Smooth muscle cell (in vitro differentiated cells): ENCODE results near the gene ADGRF4. TPM values are rescaled to one million over a fixed set of nuclear protein-coding genes. Genes with fewer than 3 reads are reported as not detected.

Source experiments
- DNase-seq: peaks from one replicate; lab custom pipeline; 2025; ENCODE audit not compliant: unreplicated experiment; lab: John Stamatoyannopoulos, UW
- H2AFZ ChIP-seq: fragments of 200-600 bp; sonication (generic); 2 replicates; pipeline ENCODE4 v1.6.0; 2016; ENCODE audit warnings: antibody characterized with exemption, low read depth, mild to moderate bottlenecking
- H3F3A ChIP-seq: fragments of 200-600 bp; sonication (generic); 2 replicates; pipeline ENCODE4 v1.6.0; 2017; ENCODE audit warnings: antibody characterized with exemption, low read depth
- H3K27ac ChIP-seq: fragments of 200-600 bp; sonication (generic); 2 replicates; pipeline ENCODE4 v1.5.1; 2016; ENCODE audit warnings: low read depth, mild to moderate bottlenecking
- H3K27me3 ChIP-seq: fragments of 200-600 bp; sonication (generic); 2 replicates; pipeline ENCODE4 v1.6.1; 2016; ENCODE audit warnings: low read depth, mild to moderate bottlenecking
- H3K36me3 ChIP-seq: fragments of 200-600 bp; sonication (generic); 2 replicates; pipeline ENCODE4 v1.5.1; 2016; ENCODE audit warnings: low read depth
- H3K4me1 ChIP-seq: fragments of 200-600 bp; sonication (generic); 2 replicates; pipeline ENCODE4 v1.5.1; 2016; ENCODE audit warnings: low read depth
- H3K4me2 ChIP-seq: fragments of 200-600 bp; sonication (generic); 2 replicates; pipeline ENCODE4 v1.6.0; 2016; ENCODE audit warnings: mild to moderate bottlenecking
- H3K4me3 ChIP-seq: fragments of 200-600 bp; sonication (generic); 2 replicates; pipeline ENCODE4 v1.5.1; 2016; ENCODE audit warnings: mild to moderate bottlenecking
- H3K79me2 ChIP-seq: fragments of 200-600 bp; sonication (generic); 2 replicates; pipeline ENCODE4 v1.6.0; 2016; ENCODE audit warnings: low read depth, mild to moderate bottlenecking
- H3K9ac ChIP-seq: fragments of 200-600 bp; sonication (generic); 2 replicates; pipeline ENCODE4 v1.6.0; 2016; ENCODE audit warnings: low read depth
- H3K9me3 ChIP-seq: fragments of 200-600 bp; sonication (generic); replicated peaks from 2 replicates; pipeline ENCODE4 v1.5.1; 2016; ENCODE audit warnings: low read depth
- H4K20me1 ChIP-seq: fragments of 200-600 bp; sonication (generic); 2 replicates; pipeline ENCODE4 v1.6.0; 2016; ENCODE audit warnings: low read depth
- WGBS: methylation state at CpG from one replicate; pipeline ENCODE4 v1.1.7; 2016; ENCODE audit warnings: low lambda C conversion rate; 5-methylcytosine and 5-hydroxymethylcytosine counted together
- polyA plus RNA-seq: library from polyadenylated mRNA; unstranded; fragments of >200 nt; fragmentation: Nextera tagmentation; extraction: Ambion mirVana; gene quantifications from 2 replicates; pipeline ENCODE4 v1.2.1, GENCODE V29; 2016
- total RNA-seq: library from RNA; depleted of rRNA; stranded (reverse); fragments of >200 nt; gene quantifications from 2 replicates; pipeline ENCODE4 v1.2.3, GENCODE V29; 2014
- TF ChIP-seq, protein P1 (sequence below): fragments of 200-600 bp; sonication (generic); IDR thresholded peaks from 2 replicates; pipeline ENCODE4 v1.5.1; 2017; ENCODE audit warnings: borderline replicate concordance, mild to moderate bottlenecking, antibody characterized with exemption; ENCODE audit not compliant: insufficient read depth, poor library complexity, severe bottlenecking

Gene ADGRF4
- total and polyA plus RNA-seq, 2 experiments from 2014 or later, result 1.5 to 10.6 TPM

DNA sequence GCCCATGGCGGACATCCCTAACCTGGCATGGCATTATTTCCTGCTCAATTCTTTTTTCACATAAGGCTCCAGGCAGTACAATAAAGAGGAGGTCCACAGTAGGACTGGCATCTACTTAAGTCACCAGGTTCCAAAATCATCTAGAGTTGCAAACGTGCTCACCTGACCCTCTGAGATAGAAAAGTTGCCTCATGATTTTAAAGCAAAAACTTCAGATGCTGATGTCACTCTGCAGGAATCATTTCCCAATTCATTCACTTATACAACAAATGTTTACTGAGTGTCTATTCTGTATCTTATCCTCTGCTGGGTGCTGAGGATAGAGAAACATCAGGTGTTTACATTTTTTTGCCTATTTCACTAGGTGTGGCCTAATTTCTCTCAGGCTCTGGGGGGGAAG is 2.2 kb downstream of the ADGRF4 start:
- Histone ChIP-seq H4K20me1 (no peaks in the 10 kb centered on the region), H3F3A (peaks cover 6% of the 10 kb centered on the region), H3K27me3 (no peaks in the 10 kb centered on the region), H2AFZ (no peak overlapping the region), H3K4me1 (no peaks in the 10 kb centered on the region), H3K4me3 (no peak overlapping the region), H3K27ac (peak overlapping the region; percentile 93), H3K9ac (peak overlapping the region; percentile 33), H3K36me3 (no peaks in the 10 kb centered on the region), H3K9me3 (no peaks in the 10 kb centered on the region), H3K79me2 (peaks cover 3% of the 10 kb centered on the region), H3K4me2 (peak overlapping the region; percentile 78)
- no peak for DNase-seq
- TF ChIP-seq, protein P1, sequence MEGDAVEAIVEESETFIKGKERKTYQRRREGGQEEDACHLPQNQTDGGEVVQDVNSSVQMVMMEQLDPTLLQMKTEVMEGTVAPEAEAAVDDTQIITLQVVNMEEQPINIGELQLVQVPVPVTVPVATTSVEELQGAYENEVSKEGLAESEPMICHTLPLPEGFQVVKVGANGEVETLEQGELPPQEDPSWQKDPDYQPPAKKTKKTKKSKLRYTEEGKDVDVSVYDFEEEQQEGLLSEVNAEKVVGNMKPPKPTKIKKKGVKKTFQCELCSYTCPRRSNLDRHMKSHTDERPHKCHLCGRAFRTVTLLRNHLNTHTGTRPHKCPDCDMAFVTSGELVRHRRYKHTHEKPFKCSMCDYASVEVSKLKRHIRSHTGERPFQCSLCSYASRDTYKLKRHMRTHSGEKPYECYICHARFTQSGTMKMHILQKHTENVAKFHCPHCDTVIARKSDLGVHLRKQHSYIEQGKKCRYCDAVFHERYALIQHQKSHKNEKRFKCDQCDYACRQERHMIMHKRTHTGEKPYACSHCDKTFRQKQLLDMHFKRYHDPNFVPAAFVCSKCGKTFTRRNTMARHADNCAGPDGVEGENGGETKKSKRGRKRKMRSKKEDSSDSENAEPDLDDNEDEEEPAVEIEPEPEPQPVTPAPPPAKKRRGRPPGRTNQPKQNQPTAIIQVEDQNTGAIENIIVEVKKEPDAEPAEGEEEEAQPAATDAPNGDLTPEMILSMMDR, result no peak
- WGBS, result 87% methylated on average over 2 of the region's 2 CpGs

DNA sequence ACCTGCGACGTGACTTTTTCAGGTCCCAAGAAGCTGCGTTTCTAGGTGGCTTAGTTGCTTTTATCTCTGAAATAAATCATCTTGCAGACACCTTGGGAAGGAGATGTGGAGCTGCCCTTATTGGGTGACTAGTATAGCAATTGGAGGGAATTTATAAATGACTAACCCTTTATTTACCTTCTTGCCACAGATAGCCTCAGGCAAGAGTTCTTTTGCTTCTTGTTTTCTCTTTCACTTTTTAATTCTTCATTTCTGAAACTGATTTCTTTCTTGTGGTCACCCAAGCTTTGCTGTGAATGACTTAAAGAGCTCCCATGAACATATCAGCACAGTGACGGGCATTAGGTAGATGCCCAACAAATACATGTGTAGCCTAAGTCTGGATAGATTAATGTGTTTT is 3.0 kb downstream of the ADGRF4 start:
- Histone ChIP-seq H3K4me1 (no peaks in the 10 kb centered on the region), H3K27me3 (no peaks in the 10 kb centered on the region), H3K4me3 (no peak overlapping the region), H3K36me3 (no peaks in the 10 kb centered on the region), H4K20me1 (no peaks in the 10 kb centered on the region), H3K4me2 (peak overlapping the region; percentile 78), H3K9ac (no peak overlapping the region), H3F3A (peaks cover 6% of the 10 kb centered on the region), H3K9me3 (no peaks in the 10 kb centered on the region), H2AFZ (no peak overlapping the region), H3K79me2 (peaks cover 3% of the 10 kb centered on the region), H3K27ac (peak overlapping the region; percentile 93)
- TF ChIP-seq, protein P1, result no peak
- DNase-seq, result no peak
- WGBS, result 50% methylated on average over 4 of the region's 4 CpGs

DNA sequence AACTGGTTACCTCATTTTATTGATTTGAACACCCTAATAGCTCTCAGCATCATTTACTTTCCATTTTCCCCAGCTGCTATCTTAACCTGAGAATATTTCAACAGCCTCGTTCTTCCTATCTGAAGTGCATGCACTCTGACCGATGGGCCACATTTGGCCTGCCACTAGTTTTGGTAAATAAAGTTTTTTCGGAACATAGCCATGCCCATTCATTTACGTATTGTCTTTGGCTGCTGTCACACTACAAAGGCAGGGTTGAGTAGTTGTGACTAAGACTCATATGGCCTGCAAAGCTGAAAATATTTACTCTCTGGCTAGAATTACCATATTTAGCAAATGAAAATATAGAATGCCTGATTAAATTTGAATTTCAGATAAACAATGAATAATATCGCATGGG is 10.8 kb downstream of the ADGRF4 start:
- TF ChIP-seq, protein P1, result no peak
- H3K27ac ChIP-seq, result no peak overlapping the region
- no peaks in the 10 kb centered on the region for H3K4me1 ChIP-seq
- no peak overlapping the region for H2AFZ ChIP-seq
- 95% methylated on average over 5 of the region's 5 CpGs for WGBS
- no peak for DNase-seq
- H3K9ac ChIP-seq, result no peak overlapping the region
- no peaks in the 10 kb centered on the region for H4K20me1 ChIP-seq
- H3F3A ChIP-seq, result no peaks in the 10 kb centered on the region
- no peaks in the 10 kb centered on the region for H3K27me3 ChIP-seq
- H3K36me3 ChIP-seq, result no peaks in the 10 kb centered on the region
- H3K9me3 ChIP-seq, result no peaks in the 10 kb centered on the region
- no peak overlapping the region for H3K4me3 ChIP-seq
- H3K4me2 ChIP-seq, result no peak overlapping the region
- H3K79me2 ChIP-seq, result no peaks in the 10 kb centered on the region

DNA sequence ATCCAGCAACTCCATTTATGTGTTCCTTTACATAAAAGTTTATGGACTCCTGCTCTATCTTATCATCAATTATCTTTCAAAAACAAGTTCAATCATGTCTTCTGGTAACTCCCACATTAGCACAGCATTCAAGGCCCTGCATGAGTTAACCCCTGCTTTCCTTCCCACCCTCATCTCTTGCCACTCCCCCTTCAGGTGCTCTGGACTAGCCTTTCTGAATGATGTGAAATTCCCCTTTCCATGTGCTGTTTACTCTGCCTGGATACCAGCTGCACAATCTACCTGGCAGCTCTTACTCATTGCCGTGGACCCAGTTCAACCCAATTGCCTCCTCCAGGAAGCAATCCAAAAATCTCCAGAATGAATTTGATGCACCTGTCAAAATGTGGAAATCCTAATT is 11.9 kb downstream of the ADGRF4 start:
- Histone ChIP-seq H3K27me3 (no peaks in the 10 kb centered on the region), H3K9me3 (no peaks in the 10 kb centered on the region), H3K9ac (no peak overlapping the region), H3K79me2 (no peaks in the 10 kb centered on the region), H3K4me1 (no peaks in the 10 kb centered on the region), H3F3A (no peaks in the 10 kb centered on the region), H3K36me3 (no peaks in the 10 kb centered on the region), H2AFZ (no peak overlapping the region), H3K27ac (no peak overlapping the region), H3K4me2 (no peak overlapping the region), H4K20me1 (no peaks in the 10 kb centered on the region), H3K4me3 (no peak overlapping the region)
- WGBS, result 90% methylated on average over 1 of the region's 1 CpG
- TF ChIP-seq, protein P1, result no peak
- DNase-seq, result no peak
